GM23248 (cell line): Measurements from ENCODE around the gene CST7. TPM values are rescaled to one million over a fixed set of nuclear protein-coding genes. Genes with fewer than 3 reads are reported as not detected.
"Not testable (repeated sequence)": the region's sequence is repeated elsewhere in the genome, so short reads cannot be mapped to it uniquely, and the experiment has no call there.

ENCODE experiments used
- DNase-seq: peaks from one replicate; pipeline ENCODE4 v3.0.0-alpha.2; 2015
- H2AFZ ChIP-seq: fragments of 200-600 bp; sonication (generic); 2 replicates; pipeline ENCODE4 v1.6.1; 2016; ENCODE audit warnings: antibody characterized with exemption
- H3F3A ChIP-seq: fragments of 200-600 bp; sonication (generic); 2 replicates; pipeline ENCODE4 v1.6.1; 2016; ENCODE audit warnings: mild to moderate bottlenecking, antibody characterized with exemption, mixed run types; ENCODE audit not compliant: insufficient read depth
- H3K27ac ChIP-seq: fragments of 200-600 bp; sonication (generic); 2 replicates; pipeline ENCODE4 v1.5.1; 2016; ENCODE audit warnings: mild to moderate bottlenecking
- H3K27me3 ChIP-seq: fragments of 200-600 bp; sonication (generic); replicated peaks from 2 replicates; pipeline ENCODE4 v1.6.1; 2016; ENCODE audit warnings: mild to moderate bottlenecking; ENCODE audit not compliant: insufficient read depth
- H3K36me3 ChIP-seq: fragments of 200-600 bp; sonication (generic); 2 replicates; pipeline ENCODE4 v1.6.1; 2016; ENCODE audit warnings: low read depth, mild to moderate bottlenecking
- H3K4me1 ChIP-seq: fragments of 200-600 bp; sonication (generic); 2 replicates; pipeline ENCODE4 v1.6.1; 2016; ENCODE audit warnings: mild to moderate bottlenecking; ENCODE audit not compliant: insufficient read depth
- H3K4me2 ChIP-seq: fragments of 200-600 bp; sonication (generic); one replicate; pipeline ENCODE4 v1.6.1; 2016; ENCODE audit warnings: mild to moderate bottlenecking; ENCODE audit not compliant: unreplicated experiment
- H3K4me3 ChIP-seq: fragments of 200-600 bp; sonication (generic); 2 replicates; pipeline ENCODE4 v1.5.1; 2016; ENCODE audit warnings: mild to moderate bottlenecking
- H3K79me2 ChIP-seq: fragments of 200-600 bp; sonication (generic); 2 replicates; pipeline ENCODE4 v1.6.1; 2016; ENCODE audit warnings: mild to moderate bottlenecking; ENCODE audit not compliant: insufficient read depth
- H3K9ac ChIP-seq: fragments of 200-600 bp; sonication (generic); 2 replicates; pipeline ENCODE4 v1.6.1; 2016; ENCODE audit warnings: mild to moderate bottlenecking
- H3K9me2 ChIP-seq: fragments of 200-600 bp; sonication (generic); 2 replicates; pipeline ENCODE4 v1.6.1; 2016; ENCODE audit warnings: mixed run types, mild to moderate bottlenecking, moderate library complexity; ENCODE audit not compliant: insufficient read depth
- H3K9me3 ChIP-seq: fragments of 200-600 bp; sonication (generic); one replicate; pipeline ENCODE4 v1.6.1; 2017; ENCODE audit warnings: low read depth
- H4K20me1 ChIP-seq: fragments of 200-600 bp; sonication (generic); 2 replicates; pipeline ENCODE4 v1.6.0; 2016; ENCODE audit not compliant: insufficient read depth
- EZH2 ChIP-seq: fragments of 200-600 bp; sonication (generic); IDR thresholded peaks from 2 replicates; pipeline ENCODE4 v1.6.1; 2018; ENCODE audit warnings: antibody characterized with exemption, mild to moderate bottlenecking; ENCODE audit not compliant: insufficient read depth, poor library complexity, severe bottlenecking
- EZH2phosphoT487 ChIP-seq: fragments of 200-600 bp; sonication (generic); IDR thresholded peaks from 2 replicates; pipeline ENCODE4 v1.6.1; 2018; ENCODE audit warnings: antibody characterized with exemption, moderate library complexity, mild to moderate bottlenecking, low read depth; ENCODE audit not compliant: insufficient read depth
- WGBS, 2 experiments: methylation state at CpG; one replicate each; pipeline ENCODE4 v1.1.6; 2015 to 2017; ENCODE audit warnings: low lambda C conversion rate in 2 of 2, low coverage in 1 of 2; ENCODE audit errors: missing lambda C conversion rate in 2 of 2; 5-methylcytosine and 5-hydroxymethylcytosine counted together
- in situ Hi-C: fragments of 300-500 bp; cut with MboI; formaldehyde crosslinking; loops from 2 replicates; pipeline ENCODE4 v1.15.0; 2020
- polyA plus RNA-seq: library from polyadenylated mRNA; unstranded; fragments of >200 nt; fragmentation: Nextera tagmentation; extraction: Ambion mirVana; gene quantifications from 2 replicates; pipeline ENCODE4 v1.2.1, GENCODE V29; 2016
- total RNA-seq: library from RNA; depleted of rRNA; stranded (reverse); fragments of >200 nt; shearing (Covaris generic); gene quantifications from 2 replicates; pipeline ENCODE4 v1.2.3, GENCODE V29; 2014

Gene CST7
- total and polyA plus RNA-seq, 2 experiments from 2014 or later = not detected

DNA sequence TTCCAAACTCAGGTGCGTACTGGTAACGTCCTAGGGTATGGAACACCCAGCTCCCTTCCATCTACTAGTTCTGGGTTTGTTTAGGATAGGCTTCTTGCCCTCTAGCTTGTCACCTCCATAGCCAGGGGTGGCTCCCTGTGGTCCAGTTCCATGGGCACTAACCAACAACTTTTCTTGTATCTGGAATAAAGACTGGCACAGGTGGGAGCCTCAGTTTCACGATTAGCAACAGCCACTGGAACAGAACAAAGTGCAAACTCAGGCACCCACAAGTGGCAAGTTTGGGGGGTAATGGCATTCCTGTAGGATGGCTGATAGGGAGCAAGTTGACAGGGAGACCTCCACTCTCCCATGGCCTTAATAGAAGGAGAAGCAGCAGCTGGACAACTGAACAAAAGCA is 49.1 kb downstream of the CST7 start:
- Histone ChIP-seq H3K27me3 (no peaks in the 10 kb centered on the region), H3K27ac (no peak overlapping the region), H3K9me3 (no peaks in the 10 kb centered on the region), H3K9me2 (no peaks in the 10 kb centered on the region), H3K9ac (no peak overlapping the region), H3K79me2 (no peaks in the 10 kb centered on the region), H3K4me1 (peaks cover 19% of the 10 kb centered on the region), H3F3A (peaks cover 12% of the 10 kb centered on the region), H4K20me1 (no peaks in the 10 kb centered on the region), H3K4me3 (no peak overlapping the region), H2AFZ (no peak overlapping the region), H3K36me3 (no peaks in the 10 kb centered on the region), H3K4me2 (no peak overlapping the region)
- WGBS, 2 experiments = 67 to 79% methylated on average over 3 of the region's 3 CpGs
- in situ Hi-C loops = loop anchor here (5.0 to 25.0 kb wide), 6 partner anchors 64 to 864 kb away; partner anchors contain the start of gene GINS1
- no peak for DNase-seq
- TF ChIP-seq EZH2phosphoT487 (no peak), EZH2 (no peak)

DNA sequence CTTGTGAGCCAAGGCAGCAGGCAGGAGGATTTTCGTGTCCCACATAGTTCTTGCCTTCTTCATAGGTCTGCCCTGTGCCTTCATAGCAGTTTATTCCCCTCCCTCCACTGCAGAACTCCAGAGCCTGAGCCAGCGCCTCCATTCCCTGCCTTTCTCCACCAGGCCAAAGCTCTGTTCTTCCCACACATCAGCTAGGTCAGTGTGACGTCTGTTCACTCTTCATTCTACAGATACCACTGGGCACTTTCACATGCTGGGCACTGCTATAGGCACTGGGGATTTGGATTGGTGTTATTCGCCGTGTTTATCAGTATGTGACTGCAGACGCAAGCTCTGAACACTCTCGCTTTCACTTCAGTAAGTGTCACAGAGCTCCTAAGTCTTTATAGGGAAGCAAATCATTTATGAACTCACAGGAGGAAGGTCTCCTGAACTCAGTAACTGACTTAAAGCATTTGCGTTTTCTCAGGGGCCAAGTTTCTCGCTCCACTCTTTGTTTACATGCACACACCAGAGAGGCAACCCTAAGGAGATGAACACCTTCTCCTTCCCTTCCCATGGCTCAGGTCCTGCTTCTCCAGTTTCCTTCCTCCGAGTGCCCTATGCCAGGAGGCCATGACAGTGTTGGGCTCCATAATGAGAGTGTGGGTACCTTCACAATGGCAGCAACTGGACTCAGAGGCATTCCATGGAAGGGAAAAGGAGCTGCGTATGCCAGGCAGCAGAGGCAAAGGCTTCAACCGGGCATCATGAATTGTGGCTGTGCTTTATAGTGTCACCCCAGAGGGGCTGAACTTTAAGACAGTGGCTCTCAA is 49.8 kb downstream of the CST7 start:
- Histone ChIP-seq H3K9me3 (no peaks in the 10 kb centered on the region), H3K9ac (no peak overlapping the region), H3K27ac (no peak overlapping the region), H3K36me3 (no peaks in the 10 kb centered on the region), H2AFZ (no peak overlapping the region), H4K20me1 (no peaks in the 10 kb centered on the region), H3F3A (peaks cover 11% of the 10 kb centered on the region), H3K27me3 (no peaks in the 10 kb centered on the region), H3K4me1 (peaks cover 14% of the 10 kb centered on the region), H3K4me3 (no peak overlapping the region), H3K4me2 (no peak overlapping the region), H3K79me2 (no peaks in the 10 kb centered on the region), H3K9me2 (no peaks in the 10 kb centered on the region)
- TF ChIP-seq EZH2phosphoT487 = no peak
- TF ChIP-seq EZH2 = no peak
- in situ Hi-C loops = loop anchor here (5.0 to 25.0 kb wide), 6 partner anchors 63 to 863 kb away; partner anchors contain the start of gene GINS1
- peak; percentile 31 for DNase-seq
- WGBS, 2 experiments = 78 to 84% methylated on average over 12 of the region's 12 CpGs

DNA sequence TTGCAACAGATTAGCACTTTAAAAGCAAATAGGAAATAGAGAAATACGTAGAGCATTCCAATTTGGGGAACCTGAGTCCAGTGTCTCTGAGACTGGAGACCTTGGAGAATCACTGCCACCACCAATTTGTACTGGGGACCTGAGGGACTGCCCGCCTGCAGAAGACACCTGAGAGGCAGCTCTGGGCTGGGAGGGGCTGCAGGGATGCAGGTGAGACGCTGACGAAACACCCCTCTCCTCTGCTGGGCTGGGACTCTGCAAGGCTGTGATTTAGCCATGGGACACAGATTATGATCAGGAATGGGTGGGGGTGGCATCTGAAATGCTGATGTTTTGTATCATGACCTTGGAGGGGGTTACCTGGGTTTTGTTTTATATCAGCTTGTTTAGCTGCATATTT is 50.5 kb downstream of the CST7 start:
- H3K36me3 ChIP-seq = no peaks in the 10 kb centered on the region
- H3K27ac ChIP-seq = no peak overlapping the region
- no peak overlapping the region for H2AFZ ChIP-seq
- no peaks in the 10 kb centered on the region for H3K9me3 ChIP-seq
- WGBS, 2 experiments = 81 to 88% methylated on average over 4 of the region's 4 CpGs
- no peaks in the 10 kb centered on the region for H4K20me1 ChIP-seq
- H3K9me2 ChIP-seq = no peaks in the 10 kb centered on the region
- H3K4me2 ChIP-seq = no peak overlapping the region
- H3F3A ChIP-seq = peaks cover 8% of the 10 kb centered on the region
- in situ Hi-C loops = loop anchor here (5.0 to 25.0 kb wide), 6 partner anchors 63 to 863 kb away; partner anchors contain the start of gene GINS1
- no peaks in the 10 kb centered on the region for H3K79me2 ChIP-seq
- no peak for DNase-seq
- no peak overlapping the region for H3K9ac ChIP-seq
- H3K27me3 ChIP-seq = no peaks in the 10 kb centered on the region
- no peak overlapping the region for H3K4me3 ChIP-seq
- TF ChIP-seq EZH2 (no peak), EZH2phosphoT487 (no peak)
- H3K4me1 ChIP-seq = peaks cover 14% of the 10 kb centered on the region

DNA sequence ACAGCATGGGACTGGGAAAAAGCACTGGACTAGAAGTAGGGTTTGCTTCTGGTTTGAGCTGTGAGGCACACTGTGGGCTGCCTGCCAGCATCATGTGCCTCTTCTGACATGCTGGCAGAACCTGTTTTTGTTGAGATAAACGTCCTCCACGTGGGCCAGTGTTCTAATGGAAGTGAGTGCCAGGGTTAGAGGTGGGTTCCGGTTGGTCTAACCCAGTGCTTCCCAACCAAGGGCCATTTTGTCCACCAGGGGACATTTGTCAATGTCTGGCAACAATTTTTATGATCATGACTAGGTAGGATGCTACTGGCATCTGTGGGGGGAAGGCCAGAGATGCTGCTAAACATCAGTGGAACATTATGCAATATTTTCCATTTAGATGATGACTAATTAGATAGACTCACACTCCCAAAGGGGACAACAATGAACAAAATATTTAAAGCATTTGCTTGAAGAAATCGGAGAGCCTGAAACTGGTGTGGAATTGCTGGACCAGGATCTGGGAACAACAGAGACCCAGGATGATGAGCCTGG is 51.3 kb downstream of the CST7 start:
- no peaks in the 10 kb centered on the region for H3K27me3 ChIP-seq
- H3K27ac ChIP-seq = peak overlapping the region; percentile 59
- H3K79me2 ChIP-seq = no peaks in the 10 kb centered on the region
- no peaks in the 10 kb centered on the region for H3K9me2 ChIP-seq
- H3K4me2 ChIP-seq = peak overlapping the region; percentile 15
- no peak overlapping the region for H2AFZ ChIP-seq
- TF ChIP-seq EZH2 (no peak), EZH2phosphoT487 (no peak)
- peaks cover 10% of the 10 kb centered on the region for H3K4me1 ChIP-seq
- no peaks in the 10 kb centered on the region for H3K9me3 ChIP-seq
- no peaks in the 10 kb centered on the region for H4K20me1 ChIP-seq
- no peaks in the 10 kb centered on the region for H3K36me3 ChIP-seq
- H3K9ac ChIP-seq = no peak overlapping the region
- H3F3A ChIP-seq = peaks cover 8% of the 10 kb centered on the region
- DNase-seq = peak; percentile 94
- 4 to 7% methylated on average over 4 of the region's 4 CpGs for WGBS, 2 experiments
- H3K4me3 ChIP-seq = no peak overlapping the region
- in situ Hi-C loops = loop anchor here (25.0 kb wide), 1 partner anchor 687 kb away; the partner anchor contains the start of gene ZNF337

DNA sequence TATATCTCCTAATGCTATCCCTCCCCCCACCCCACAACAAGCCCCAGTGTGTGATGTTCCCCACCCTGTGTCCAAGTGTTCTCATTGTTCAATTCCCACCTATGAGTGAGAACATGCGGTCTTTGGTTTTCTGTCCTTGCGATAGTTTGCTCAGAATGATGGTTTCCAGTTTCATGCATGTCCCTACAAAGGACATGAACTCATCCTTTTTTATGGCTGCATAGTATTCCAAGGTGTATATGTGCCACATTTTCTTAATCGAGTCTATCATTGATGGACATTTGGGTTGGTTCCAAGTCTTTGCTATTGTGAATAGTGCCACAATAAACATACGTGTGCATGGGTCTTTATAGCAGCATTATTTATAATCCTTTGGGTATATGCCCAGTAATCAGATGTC is 52.3 kb downstream of the CST7 start:
- not testable (repeated sequence) for H2AFZ ChIP-seq, H3K9ac ChIP-seq, H3F3A ChIP-seq, H3K27me3 ChIP-seq, H3K36me3 ChIP-seq, DNase-seq, H3K27ac ChIP-seq, H4K20me1 ChIP-seq, H3K4me3 ChIP-seq, H3K4me2 ChIP-seq, H3K9me3 ChIP-seq, H3K9me2 ChIP-seq, H3K79me2 ChIP-seq
- 91 to 93% methylated on average over 4 of the region's 4 CpGs for WGBS, 2 experiments
- in situ Hi-C loops = loop anchor here (25.0 kb wide), 1 partner anchor 686 kb away; the partner anchor contains the start of gene ZNF337
- peaks cover 10% of the 10 kb centered on the region for H3K4me1 ChIP-seq
